ENCODE results near the gene C16orf95.
"Not testable (repeated sequence)": the region's sequence is repeated elsewhere in the genome, so short reads cannot be mapped to it uniquely, and the experiment has no call there.

C16orf95 gene, protein sequence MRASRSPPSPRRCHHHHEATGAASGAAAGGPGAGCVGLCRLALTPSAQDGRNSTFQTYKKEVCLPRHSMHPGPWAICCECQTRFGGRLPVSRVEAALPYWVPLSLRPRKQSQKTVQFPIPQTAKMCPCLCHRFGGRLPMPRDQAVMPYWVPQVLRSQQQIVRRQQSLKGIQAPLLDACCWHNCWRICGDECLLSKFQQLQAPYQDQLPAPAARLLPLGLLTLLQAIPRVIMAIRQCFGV

DNA sequence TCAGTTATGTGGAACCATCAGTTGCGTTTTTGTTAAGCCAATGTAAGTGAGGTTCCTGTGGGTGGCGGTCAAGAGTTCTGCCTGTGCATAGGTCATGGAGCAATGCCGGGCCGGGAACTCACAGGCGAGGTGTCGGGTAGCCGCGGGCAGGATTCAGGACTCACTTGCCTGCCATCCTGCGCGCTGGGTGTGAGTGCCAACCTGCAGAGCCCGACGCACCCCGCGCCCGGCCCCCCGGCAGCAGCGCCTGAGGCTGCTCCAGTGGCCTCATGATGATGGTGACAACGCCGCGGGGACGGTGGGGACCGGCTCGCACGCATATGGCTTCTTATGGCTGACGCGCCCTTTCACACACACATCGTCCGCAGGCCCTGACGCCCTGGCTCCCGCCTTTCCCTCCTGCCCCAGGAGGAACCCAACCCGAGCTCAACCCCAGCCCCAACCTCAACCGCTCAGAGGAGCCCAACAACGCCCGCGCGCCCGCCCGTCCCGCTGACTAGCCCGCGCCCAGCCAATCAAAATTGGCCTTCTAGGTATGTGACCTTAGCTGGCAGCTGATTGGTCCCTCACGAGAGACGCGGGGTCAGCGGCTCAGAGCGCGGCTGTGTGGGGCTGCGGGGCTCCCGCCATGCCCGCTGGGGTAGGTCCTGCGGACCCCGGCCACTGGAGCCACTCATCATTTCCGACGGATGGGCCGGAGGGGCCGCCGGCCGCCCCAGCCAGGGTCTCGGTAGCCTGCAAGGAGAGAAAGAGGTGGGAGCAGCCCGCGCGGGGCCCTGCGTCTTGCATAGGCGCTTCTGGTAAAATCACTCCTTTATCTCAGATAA, at the start of gene C16orf95:
Gene C16orf95 (minus strand): TSS at position 470 of the 827 bp plus-strand sequence. CDS start 150 bp downstream, at position 320.
- DNase-seq = peak; percentile 97

DNA sequence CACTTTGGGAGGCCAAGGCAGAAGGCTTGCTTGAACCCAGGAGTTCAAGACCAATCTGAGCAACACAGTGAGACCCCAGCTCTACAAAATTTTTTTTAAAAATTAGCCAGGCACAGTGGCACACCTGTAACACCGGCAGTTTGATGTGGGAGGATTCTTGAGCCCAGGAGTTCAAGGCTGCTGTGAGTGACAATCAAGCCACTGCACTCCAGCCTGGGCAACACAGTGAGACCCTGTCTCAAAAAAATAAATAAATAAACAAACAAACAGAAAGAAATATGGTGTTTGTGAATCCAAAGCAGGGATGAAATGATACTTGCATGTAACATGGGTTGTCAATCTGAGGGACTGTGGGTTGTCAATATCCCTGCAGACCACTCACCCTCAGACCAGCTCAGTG, 49.7 kb upstream of the C16orf95 start:
- no peak for DNase-seq

DNA sequence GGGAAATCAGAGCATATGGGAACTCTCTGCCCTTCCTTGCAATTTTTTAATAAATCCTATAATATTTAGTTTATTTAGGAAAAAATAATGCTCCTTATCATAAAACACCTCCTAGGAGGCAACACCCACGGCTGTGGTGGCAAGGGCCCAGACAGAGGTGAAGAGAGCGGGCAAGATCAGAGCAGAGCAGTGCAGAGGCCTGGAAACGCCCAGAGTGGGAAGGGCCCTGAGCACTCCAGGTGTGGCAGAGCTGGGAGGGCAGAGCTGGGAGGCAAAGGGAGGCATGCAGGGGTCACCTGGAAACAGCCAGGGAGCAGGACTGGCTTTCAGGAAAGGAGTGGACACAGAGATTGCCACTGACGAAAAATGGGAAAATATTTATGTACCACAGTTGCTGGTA, 49.1 kb upstream of the C16orf95 start:
- DNase-seq = no peak

DNA sequence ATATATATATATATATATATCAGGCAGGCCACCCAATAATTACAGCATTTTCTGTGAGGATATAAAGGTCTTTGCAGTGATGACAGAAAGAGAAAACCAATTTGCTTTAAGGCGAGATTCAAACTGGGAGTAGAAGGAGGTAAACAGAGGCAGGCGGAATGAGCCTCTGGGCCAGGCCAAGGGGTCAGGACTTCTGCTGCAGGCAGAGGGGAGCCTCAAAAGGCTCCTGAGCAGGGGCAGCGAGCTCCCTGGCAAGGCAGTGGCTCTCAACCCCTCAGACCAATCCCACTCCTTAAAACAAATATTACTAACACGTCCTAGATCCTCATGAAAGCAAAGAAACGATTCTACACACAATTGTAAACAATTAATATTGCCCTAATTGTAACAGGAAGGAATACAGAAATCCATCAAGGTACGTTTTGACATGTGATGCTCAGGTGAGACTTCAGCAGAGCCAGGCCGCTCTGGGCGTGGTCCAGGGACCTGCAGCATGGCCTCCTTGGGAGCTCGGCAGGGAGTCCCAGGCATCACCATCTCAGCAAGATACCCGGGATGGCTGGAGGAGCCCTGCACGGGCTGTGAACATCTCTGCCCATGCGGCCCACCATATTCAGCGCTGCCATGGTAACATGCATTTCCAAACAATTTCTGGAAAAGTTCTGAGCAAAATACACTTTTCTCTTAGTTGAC, 48.0 kb upstream of the C16orf95 start:
- DNase-seq = no peak

DNA sequence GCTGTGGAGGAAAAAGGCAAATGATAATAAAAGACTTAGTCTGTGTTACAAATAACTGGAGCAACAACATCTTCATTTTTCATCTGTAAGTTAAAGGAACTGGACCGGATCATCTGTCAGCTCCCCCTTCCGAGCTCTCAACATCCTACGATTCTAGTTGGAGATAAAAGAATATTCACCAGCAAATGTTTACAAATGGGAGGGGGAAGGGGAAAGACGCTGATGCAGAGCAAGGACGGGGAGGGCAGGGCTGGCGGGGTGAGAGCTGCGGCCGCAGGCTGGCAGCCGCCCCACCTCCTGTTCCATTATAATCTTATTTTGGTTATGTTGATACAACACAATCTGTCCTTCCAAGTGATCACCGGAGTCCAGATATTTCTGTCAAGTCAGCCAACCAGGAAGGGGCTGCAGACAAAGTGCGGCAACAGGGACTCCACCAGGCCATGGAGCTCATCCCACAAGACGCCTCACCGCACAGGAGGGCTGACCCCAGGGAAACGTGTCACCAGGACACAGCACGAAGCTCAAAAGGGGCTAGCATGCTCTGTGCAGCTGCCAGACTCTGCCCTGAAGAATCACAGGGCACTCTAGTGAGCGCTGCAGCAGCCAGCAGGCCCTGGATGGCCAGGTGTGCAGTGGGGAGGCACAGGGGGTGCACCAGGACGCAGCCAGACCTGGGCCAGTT, 46.7 kb upstream of the C16orf95 start:
- DNase-seq = no peak

DNA sequence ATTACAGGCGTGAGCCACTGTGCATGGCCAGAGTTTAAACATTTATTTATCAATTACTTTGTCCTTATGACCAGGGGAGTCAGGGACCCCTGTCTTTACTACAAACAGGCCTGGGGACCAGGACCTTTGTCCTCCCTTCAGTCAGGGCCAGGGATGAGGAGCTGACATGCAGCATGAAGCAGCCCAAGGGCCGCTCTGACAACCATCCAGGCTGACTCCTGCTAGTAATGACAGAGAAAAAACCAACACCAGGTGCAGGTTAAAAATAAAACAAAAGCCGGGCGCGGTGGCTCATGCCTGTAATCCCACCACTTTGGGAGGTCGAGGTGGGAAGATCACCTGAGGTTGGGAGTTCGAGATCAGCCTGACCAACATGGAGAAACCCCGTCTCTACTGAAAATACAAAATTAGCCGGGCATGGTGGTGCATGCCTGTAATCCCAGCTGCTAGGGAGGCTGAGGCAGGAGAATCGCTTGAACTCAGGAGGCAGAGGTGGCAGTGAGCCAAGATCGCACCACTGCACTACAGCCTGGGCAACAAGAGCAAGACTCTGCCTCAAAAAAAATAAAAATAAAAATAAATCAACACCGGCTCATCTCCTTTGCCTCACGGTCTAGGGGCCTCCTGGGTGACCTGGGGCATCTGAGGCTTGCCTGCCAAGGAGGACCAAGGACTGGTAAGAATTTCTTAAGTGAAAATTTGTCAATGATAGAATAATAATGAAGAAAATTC, 45.8 kb upstream of the C16orf95 start:
- DNase-seq = not testable (repeated sequence)

DNA sequence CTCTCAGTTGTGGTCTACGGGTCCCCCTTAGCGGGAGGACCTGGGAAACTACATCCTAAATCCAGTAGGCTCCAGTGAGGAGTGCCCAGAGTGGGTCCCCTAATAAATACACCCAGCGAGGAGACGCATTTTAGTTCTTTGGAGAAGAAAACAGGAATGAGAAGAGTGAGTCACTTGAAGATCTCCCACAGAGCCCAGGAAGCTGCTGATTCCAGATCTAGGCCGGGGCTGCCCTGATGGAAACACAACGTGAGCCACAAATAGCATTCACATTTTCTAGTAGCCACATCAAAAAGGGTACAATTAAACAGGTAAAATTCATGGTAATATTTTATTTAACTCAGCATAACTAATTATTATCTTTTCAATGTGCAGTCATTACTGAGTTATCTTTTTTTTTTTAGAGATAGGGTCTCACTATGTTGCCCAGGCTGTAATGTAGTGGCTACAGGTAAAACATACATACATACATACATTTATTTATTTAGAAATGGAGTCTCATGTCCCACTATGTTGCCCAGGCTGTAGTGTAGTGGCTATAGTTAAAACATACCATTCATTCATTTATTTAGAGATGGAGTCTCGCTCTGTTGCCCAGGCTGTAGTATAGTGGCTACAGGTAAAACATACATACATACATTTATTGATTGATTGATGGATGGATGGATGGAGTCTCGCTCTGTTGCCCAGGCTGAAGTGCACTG, 44.9 kb upstream of the C16orf95 start:
- no peak for DNase-seq

DNA sequence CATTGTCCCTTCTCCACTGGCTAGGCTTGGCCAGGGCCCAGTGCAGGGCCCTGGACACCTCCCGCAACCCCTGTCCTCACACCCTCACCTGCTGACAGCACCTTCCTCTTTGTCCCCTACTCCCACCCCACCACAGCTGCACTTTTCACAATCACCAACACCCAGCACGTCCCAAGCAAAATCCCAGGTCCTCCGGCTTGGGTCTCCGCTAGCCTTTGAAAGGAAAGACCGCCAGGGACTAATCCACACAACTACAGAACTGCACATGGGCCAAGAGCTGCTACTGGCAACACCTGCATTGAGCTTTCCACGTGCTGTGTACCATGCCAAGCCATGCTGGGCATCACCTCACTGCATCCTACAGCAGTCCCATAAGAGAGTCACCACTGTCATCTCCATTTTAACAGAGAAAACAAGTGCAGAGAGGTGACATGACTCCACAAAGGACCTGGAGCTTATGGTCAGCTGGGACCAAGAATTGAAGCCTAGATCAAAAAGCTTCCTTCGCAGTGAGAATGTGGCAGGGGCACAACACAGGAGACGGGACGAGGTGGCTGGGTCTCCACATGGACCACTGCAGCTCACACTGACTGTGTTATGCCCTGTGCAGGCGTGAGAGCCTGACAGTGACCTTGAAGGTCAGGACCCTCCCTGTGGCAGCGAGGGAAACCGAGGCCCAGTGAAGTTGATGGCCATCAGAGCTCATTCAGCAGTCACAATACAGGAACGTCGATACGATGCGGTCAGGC, 43.8 kb upstream of the C16orf95 start:
- DNase-seq = no peak

DNA sequence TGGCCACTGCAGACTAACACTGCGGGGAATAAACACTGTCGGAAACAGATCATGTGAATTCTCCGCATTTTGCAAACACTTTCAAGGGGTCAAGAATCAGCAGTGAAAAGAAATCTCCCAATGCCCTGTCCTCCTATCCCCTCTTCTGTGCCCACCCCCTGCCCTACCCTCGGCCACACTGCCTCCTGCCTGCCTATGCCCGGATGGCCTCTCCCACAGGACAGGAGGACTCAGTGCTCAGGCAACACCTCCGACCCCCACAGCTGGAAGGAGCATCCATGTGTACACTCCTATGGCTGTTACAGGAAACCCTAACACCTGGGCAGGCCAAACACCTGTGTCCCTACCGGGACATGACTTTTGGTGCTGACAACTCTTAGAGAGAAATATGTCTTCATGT, 41.9 kb upstream of the C16orf95 start:
- no peak for DNase-seq

DNA sequence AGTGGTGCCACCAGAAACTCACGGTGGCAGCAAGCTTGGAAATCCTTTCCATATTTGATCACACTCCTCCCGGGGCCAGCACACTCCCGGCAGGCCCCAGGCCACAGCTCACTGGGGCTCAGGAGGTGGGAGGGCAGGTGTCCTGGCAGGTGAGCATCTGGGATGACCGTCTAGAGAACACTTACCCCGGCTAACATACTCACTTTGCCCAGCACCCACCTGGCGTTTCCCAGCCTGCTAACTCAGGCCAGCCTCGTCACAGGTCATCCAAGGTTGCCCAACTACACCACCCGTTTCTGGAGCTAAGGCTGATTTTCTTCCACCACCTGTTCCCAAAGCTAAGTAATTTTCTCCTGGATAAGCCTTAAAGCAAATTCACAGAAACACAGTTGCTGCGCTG, 41.5 kb upstream of the C16orf95 start:
- no peak for DNase-seq

DNA sequence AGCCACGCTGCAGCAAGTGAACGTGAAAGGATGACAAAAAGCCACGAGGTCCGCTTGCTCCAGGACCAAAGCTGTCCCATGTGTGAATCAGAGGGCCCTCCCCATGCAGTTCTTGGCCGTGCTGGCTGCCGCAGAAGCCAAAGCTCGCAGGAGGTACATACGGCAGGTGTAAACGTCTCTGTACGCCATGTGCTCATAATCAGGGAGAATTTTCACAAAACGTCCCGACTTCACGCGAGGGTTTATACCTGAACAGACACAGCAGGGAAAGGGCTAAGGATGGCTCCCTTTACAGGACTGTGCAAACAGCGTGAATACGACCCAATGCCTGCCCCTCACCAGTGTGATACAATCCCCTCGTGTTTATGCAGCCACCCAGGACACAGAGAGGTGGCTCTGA, 41.1 kb upstream of the C16orf95 start:
- DNase-seq = no peak

DNA sequence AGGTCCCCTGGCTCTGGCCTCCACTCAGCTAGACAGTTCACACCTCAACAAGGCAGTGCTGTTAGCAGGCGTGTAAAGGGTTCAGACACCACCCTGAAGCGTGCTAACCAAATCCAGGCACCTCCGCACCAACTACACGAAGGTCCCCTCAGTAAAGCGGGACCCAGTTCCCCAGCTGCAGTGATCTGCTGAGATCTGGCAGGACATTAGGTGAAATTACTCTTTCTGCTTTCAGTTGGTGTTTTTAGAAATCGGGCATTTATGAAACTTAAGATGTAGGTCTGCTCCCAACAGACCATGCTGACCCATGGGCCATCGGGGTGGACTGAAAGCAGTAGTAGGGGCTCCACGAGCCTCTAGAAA, 39.3 kb upstream of the C16orf95 start:
- no peak for DNase-seq

DNA sequence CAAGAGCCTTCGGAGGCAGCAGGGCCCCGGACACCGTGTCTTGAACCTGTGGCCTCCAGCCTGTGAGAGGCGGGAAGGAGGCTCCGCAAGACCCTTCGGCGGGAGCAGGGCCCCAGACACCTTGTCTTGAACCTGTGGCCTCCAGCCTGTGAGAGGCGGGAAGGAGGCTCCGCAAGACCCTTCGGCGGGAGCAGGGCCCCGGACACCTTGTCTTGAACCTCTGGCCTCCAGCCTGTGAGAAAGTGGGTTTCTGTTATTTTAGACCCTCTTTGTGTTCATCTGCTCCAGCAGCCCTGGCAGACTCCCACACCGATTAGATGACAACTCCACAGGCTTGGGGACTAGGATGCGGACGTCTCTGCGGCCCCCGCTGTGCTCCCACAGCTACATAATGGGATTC, 36.4 kb upstream of the C16orf95 start:
- DNase-seq = no peak

DNA sequence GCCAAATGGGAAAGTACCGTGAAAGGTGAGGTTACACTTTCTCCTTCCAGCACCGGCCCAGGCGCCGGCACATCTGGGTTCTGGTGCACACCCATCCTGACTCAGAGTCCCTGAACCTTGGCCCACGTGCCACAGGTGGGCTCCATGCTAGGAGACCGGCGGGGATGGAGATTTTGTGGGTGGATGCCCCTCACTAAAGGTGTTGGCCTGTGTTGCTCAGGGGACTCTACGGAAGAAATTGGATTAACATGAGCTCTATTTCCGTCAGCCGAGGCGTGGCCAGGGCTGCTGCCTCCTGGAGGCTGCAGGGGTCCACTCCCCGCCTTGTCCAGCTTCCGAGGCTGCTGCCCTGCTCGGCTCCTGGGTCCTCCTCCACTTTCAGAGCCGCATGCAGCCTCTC, 35.6 kb upstream of the C16orf95 start:
- no peak for DNase-seq

DNA sequence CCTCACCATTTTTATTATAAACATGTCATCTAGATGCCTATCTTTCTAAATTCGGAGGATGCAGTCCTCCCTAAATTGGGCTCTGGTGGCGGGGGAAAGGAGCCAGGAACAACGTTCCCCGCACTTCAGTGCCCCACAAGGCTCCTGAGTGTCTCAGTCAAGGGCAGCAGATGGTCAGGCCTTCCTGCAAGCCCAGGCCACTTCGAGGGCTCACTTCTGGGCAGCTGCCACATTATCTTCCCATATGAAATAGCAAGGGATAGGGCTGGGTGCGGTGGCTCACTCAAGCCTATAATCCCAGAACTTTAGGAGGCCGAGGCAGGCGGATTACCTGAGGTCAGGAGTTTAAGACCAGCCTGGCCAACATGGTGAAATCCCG, 34.1 kb upstream of the C16orf95 start:
- DNase-seq = no peak

DNA sequence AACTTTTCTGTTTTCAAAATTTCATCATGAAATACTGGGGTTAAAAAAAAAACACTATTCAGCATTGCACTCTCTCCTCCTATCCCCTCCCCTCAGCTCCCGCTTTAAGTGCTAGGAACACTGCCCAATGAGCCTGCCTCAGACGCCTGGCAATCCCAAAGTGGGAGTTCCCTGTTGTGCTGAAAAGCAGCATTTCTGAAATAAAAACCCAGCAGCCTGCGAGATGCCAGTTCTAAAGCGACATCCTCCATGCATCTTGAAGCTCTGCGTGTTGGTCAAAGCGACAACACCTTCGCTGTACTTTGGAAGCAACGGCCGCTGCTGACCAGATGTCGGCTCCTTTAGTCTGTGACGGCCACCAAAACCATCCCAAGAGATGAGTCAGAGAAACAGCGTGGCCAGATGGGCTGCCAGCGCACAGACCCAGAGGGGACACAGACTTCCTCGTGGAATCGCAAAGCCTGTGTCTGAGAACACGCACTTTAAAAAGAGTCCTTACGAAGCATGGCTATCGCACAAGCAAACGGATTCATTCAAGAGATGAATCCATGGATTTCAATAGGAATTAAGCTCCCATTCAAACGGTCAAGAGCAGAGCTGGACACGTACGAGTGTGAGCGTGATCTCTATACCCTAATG, 33.6 kb upstream of the C16orf95 start:
- no peak for DNase-seq

DNA sequence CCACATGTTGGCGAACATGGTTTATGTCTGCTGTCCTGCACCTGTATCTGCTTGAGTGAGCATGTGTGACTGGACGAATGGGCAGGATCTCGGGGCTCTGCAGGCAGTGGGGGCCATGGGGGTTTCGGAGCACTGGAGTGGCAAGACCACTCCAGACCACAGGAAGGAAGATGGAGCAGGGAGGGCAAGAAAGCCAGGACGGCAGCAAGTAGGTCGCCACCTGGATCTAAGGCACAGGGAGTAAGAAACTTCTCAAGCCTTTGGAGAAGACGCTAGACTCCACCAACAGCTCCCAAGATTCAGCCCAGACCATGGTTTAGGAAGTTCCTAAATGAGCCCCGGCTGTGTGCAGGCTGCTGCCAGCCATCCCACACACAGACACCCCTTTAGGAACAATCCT, 32.8 kb upstream of the C16orf95 start:
- no peak for DNase-seq

DNA sequence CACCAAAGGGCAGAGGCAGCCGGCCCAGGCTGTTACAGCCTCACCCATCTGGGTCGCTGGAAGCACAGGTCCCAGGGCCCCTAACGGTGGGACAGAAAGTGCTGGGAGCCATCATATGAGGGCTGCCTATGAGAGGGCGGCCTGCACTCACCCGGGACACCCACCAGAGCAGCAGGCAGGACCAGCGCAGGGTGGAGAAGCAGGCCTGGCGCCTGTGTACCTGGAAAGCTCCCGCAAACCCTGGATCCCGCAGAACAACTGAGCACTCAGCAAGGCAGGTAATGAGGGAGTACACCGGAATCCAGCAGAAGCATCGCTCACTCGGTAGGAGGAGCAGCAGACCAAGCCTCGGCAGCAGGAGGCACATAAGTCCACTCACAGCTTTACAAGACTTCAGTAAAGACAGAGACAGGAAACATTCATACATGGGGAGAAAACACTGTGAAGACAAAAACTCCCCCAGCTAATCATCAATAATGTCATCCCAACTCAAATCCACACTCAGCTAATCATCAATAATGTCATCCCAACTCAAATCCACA, 31.5 kb upstream of the C16orf95 start:
- no peak for DNase-seq

DNA sequence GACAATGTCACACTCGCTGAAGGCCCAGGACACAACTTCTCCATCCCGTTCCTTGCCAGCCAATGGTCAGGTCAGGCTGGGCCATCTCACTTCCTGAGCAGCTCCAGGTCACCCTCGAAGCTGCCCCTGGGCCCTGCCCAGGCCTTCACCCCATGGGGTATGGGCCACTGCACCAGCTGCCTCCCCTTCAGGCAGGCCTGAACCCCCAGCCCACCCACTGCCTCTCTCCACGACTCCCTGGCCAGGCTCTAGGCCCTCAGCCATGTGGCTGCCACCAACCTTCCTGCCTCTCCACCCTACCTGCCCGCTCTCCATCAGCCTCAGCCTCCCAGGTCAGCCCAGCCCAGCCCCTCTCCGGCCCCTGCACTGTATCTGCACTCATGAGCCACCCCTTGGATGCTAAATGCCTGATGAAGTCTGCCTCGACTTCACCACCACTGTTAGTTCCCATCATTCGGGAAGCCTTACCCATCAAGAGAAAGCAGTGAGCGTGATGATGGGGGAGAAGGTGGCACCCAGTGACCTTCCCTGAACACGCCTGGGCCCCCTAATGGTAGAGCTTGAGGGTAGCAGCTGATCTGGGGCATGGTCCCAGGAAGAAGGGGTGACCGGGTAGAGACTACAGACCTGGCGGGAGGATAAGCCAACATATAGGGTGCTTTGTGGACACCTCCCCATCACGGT, 30.9 kb upstream of the C16orf95 start:
- DNase-seq = no peak

DNA sequence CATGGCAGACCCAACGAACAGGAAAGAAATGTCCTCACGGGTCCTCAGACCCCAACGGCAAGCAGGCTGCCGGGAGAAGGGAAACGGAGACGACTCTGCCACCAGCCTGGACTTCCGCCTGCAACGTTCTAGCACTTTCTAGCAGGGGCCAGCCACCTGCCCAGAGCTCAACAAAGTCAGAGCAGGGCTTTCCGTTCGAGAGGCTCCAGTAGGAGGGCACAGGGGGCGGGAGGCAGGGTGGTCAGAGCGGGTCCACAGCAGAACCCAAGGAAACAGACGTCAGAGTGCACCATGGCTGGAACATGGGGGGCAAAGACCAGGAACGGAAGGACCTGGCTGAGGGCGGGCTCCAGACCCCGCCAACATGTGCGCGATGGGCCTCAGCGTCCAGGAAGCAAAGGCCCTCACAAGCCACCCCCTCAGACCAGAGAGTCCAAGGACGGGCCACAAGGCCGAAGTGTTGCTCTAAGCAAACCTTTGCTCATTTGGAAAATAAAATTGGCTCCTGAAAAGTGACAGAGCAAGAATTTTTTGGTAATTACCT, 29.4 kb upstream of the C16orf95 start:
- no peak for DNase-seq

All from stimulated activated CD4-positive, alpha-beta T cell treated with anti-CD3 and anti-CD28 coated beads, Interleukin-4, amount 100 ng/mL, for 24 hours (primary cell).